Stimulated activated naive B cell treated with anti-CD40 and anti-IgM and Interleukin-4, amounts not matched to agents 10 μg/mL and 1 μg/mL and 100 μg/mL, for 72 hours (primary cell): ENCODE results near the gene RNF144A.

Experiments used
- ATAC-seq, 2 donors: fragments of 150-1000 bp; cut with Tn5 transposase; replicated peaks; 2 replicates each; pipeline ENCODE4 v1.10.0; 2021; ENCODE audit warnings: moderate library complexity in 1 of 2
- DNase-seq: peaks from one replicate; pipeline ENCODE4 v3.0.0; 2021
- H3K27ac Mint-ChIP-seq: one replicate; pipeline ENCODE4 v1.8.0; 2022; ENCODE audit warnings: mild to moderate bottlenecking, mixed read lengths
- H3K27me3 Mint-ChIP-seq, 2 donors: one replicate each; pipeline ENCODE4 v1.8.0; 2022; ENCODE audit warnings: mixed read lengths in 2 of 2
- H3K36me3 Mint-ChIP-seq, 2 donors: one replicate each; pipeline ENCODE4 v1.8.0; 2022; ENCODE audit warnings: mixed read lengths in 2 of 2, mild to moderate bottlenecking in 1 of 2
- H3K4me1 Mint-ChIP-seq, 2 donors: one replicate each; pipeline ENCODE4 v1.8.0; 2022; ENCODE audit warnings: mixed read lengths in 2 of 2, mild to moderate bottlenecking in 1 of 2
- H3K4me3 Mint-ChIP-seq, 2 donors: one replicate each; pipeline ENCODE4 v1.8.0; 2022; ENCODE audit warnings: mild to moderate bottlenecking in 2 of 2, mixed read lengths in 2 of 2, moderate library complexity in 1 of 2
- H3K9me3 Mint-ChIP-seq, 2 donors: one replicate each; pipeline ENCODE4 v1.8.0; 2022; ENCODE audit warnings: mixed read lengths in 2 of 2, mild to moderate bottlenecking in 1 of 2

Gene RNF144A

DNA sequence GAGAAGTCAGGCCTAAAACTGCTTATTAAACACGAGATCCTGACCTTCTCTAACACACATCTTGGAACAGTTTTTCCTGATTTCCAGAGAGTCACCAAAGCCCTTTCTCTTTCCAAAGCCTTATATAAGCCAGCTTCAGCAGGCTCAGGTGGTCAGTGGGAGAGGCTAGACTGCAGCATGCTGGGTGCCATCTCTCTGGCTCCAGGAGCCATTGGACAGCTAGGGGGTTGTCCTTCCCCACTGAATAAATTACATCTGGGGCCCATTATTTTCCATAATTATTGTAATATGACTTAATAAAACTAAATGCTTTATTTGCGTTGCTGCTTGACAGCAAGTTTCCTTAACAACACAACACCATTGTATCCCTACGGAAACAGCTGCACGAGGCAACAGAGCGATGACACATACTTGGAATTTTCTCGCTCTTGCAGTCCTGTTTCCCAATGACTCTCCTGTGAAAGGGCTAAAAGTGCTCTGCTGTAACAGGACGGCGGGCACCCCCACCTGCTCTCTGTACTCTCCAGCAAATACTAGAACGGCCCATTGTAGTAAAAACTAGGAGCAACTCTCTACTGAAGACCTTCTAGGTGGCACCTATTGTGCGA is 160.6 kb downstream of the RNF144A start:
- Mint-ChIP-seq H3K27me3 (peaks cover 4 to 8% of the 10 kb centered on the region in 2 donors), H3K4me3 (no peak overlapping the region), H3K27ac (no peak overlapping the region), H3K9me3 (peaks cover 0 to 4% of the 10 kb centered on the region in 2 donors), H3K4me1 (no peaks in the 10 kb centered on the region), H3K36me3 (peaks cover 0 to 5% of the 10 kb centered on the region in 2 donors)
- ATAC-seq (no peak), DNase-seq (no peak)

- H3K27ac Mint-ChIP-seq: no peak overlapping the region
- no peak for ATAC-seq
Observed at GRCh38 chr2:7083580-7084509, 166.6 kb downstream of the RNF144A start.

DNA sequence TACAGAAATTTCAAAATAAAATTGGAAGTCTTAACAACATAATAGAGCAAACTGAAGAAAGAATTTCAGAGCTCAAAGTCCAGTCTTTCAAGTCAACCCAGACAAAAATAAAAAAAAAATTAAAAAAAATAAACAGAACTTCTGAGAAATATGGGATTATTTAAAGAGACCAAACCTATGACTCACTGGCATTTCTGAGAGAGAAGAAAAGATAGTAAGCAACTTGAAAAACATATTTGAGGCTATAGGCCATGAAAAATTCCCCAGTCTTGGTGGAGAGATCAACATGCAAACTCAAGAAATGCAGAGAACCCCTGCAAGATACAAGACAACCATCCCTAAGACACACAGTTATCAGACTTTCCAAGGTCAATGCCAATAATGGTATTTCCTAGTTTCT is 167.4 kb downstream of the RNF144A start:
- peaks cover 0 to 10% of the 10 kb centered on the region in 2 donors for H3K27me3 Mint-ChIP-seq
- H3K9me3 Mint-ChIP-seq: peaks cover 12 to 13% of the 10 kb centered on the region in 2 donors
- peaks cover 1 to 4% of the 10 kb centered on the region in 2 donors for H3K36me3 Mint-ChIP-seq
- DNase-seq (no peak), ATAC-seq (no peak)
- no peaks in the 10 kb centered on the region for H3K4me1 Mint-ChIP-seq
- no peak overlapping the region for H3K4me3 Mint-ChIP-seq
- H3K27ac Mint-ChIP-seq: no peak overlapping the region

More at GRCh38 chr2:7083580-7084509, 166.6 kb downstream of the RNF144A start:
- DNase-seq: no peak
- no peak overlapping the region for H3K4me3 Mint-ChIP-seq
- no peaks in the 10 kb centered on the region for H3K4me1 Mint-ChIP-seq
- peaks cover 0 to 10% of the 10 kb centered on the region in 2 donors for H3K27me3 Mint-ChIP-seq
- H3K36me3 Mint-ChIP-seq: peaks cover 1 to 4% of the 10 kb centered on the region in 2 donors
- H3K9me3 Mint-ChIP-seq: peaks cover 12 to 13% of the 10 kb centered on the region in 2 donors

GRCh38 chr2:7089284-7089683 is 172.1 kb downstream of the RNF144A start:
- DNase-seq (no peak), ATAC-seq (no peak)
- no peak overlapping the region for H3K27ac Mint-ChIP-seq
- no peak overlapping the region for H3K4me3 Mint-ChIP-seq
- peaks cover 0 to 21% of the 10 kb centered on the region in 2 donors for H3K27me3 Mint-ChIP-seq
- H3K4me1 Mint-ChIP-seq: peaks cover 0 to 3% of the 10 kb centered on the region in 2 donors
- H3K36me3 Mint-ChIP-seq: no peaks in the 10 kb centered on the region
- H3K9me3 Mint-ChIP-seq: peaks cover 7% of the 10 kb centered on the region in 2 donors

DNA sequence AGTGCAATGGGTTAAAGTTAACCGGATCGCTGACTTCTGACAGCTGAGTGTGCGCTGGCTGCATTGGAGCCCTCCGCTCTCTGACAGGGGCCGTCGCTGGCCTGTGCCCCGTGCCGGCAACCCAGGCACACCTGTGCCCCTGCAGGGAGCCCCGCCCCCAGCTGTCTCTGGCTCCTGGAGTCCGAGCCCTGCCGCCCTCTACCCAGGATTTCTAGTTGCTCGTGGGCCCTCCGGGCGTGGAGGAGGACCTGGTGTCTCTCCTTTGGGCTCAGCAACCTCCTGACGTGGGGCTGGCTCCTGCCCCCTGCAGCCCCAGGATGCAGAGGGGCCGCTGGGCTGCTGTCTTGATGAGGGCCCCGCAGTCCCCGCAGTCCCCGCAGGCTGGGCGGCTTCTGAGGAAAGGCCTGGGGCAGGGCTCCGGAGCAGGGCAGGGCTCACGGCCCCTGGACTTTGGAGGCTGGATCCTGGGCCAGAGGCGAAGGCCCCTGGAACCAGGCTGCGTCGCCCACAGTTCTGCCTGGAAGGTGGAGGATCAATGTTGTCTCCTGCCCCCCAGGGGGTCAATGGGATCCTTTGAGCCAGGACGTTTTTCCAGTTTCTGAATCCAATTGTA is 172.8 kb downstream of the RNF144A start:
- peaks cover 0 to 23% of the 10 kb centered on the region in 2 donors for H3K27me3 Mint-ChIP-seq
- no peak overlapping the region for H3K27ac Mint-ChIP-seq
- ATAC-seq: no peak
- H3K36me3 Mint-ChIP-seq: no peaks in the 10 kb centered on the region
- H3K4me3 Mint-ChIP-seq: no peak overlapping the region
- DNase-seq: no peak
- peaks cover 0 to 3% of the 10 kb centered on the region in 2 donors for H3K4me1 Mint-ChIP-seq
- peaks cover 3% of the 10 kb centered on the region in 2 donors for H3K9me3 Mint-ChIP-seq

- peaks cover 8% of the 10 kb centered on the region in 2 donors for H3K4me1 Mint-ChIP-seq
- peaks cover 10 to 33% of the 10 kb centered on the region in 2 donors for H3K27me3 Mint-ChIP-seq
- H3K4me3 Mint-ChIP-seq: no peak overlapping the region
- no peak overlapping the region for H3K27ac Mint-ChIP-seq
- no peaks in the 10 kb centered on the region for H3K36me3 Mint-ChIP-seq
- DNase-seq: no peak
- no peak for ATAC-seq
- H3K9me3 Mint-ChIP-seq: no peaks in the 10 kb centered on the region
Observed at GRCh38 chr2:7093376-7093775, 176.2 kb downstream of the RNF144A start.
